Measurements from ENCODE around the gene ERI2. TPM values are rescaled to one million over a fixed set of nuclear protein-coding genes. Genes with fewer than 3 reads are reported as not detected.

Gene ERI2
- total RNA-seq, 1 donor from 2014 or later = 16.5 TPM

DNA sequence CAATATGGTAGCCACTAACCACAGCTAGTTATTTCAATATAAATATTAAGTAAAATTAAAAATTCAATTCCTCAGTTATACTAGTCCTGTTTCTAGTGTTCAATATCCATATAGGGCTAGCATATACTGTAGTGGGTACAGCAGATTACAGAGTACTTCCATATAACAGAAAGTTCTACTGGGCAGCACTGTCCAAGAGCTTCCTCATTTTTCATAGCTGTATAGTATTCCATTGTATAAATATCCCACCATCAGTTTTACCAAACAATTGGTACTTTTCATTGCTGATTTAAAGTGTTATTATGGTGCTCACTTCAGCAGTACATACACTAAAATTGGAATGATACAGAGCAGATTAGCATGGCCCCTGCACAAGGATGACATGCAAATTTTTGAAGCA lies 22.1 kb downstream of the ERI2 start:
- Histone ChIP-seq H3K9me3 (no peaks in the 10 kb centered on the region), H3K36me3 (peaks cover 14% of the 10 kb centered on the region), H3K4me1 (no peaks in the 10 kb centered on the region), H3K27me3 (no peaks in the 10 kb centered on the region), H3K27ac (no peak overlapping the region), H3K4me3 (no peak overlapping the region)
- TF ChIP-seq, protein P1, sequence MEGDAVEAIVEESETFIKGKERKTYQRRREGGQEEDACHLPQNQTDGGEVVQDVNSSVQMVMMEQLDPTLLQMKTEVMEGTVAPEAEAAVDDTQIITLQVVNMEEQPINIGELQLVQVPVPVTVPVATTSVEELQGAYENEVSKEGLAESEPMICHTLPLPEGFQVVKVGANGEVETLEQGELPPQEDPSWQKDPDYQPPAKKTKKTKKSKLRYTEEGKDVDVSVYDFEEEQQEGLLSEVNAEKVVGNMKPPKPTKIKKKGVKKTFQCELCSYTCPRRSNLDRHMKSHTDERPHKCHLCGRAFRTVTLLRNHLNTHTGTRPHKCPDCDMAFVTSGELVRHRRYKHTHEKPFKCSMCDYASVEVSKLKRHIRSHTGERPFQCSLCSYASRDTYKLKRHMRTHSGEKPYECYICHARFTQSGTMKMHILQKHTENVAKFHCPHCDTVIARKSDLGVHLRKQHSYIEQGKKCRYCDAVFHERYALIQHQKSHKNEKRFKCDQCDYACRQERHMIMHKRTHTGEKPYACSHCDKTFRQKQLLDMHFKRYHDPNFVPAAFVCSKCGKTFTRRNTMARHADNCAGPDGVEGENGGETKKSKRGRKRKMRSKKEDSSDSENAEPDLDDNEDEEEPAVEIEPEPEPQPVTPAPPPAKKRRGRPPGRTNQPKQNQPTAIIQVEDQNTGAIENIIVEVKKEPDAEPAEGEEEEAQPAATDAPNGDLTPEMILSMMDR (IDR thresholded peaks at IDR 0.05) = no peak
- intact Hi-C loops (cut with DNase I) = no loop called here
- DNase-seq = no peak
- no peak for ATAC-seq

DNA sequence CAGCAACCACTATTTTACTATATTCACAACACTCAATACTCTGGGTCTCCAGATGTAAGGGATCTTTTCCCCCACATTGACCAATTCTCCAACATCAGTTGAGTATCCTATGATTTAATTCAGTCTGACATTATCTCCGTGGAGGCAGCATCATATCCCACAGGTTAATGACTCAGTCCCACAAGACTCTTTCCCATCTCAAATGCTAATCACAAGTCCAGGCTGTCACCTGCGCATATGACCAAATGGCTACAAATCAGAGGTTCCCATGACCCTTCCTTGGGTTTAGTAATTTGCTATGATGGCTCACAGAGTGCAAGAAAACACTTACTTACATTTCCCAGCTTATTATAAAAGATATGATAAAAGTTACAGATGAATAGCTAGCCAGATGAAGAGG lies 23.8 kb downstream of the ERI2 start:
- H3K9me3 ChIP-seq = no peaks in the 10 kb centered on the region
- no peak for ATAC-seq
- no peak overlapping the region for H3K27ac ChIP-seq
- no peaks in the 10 kb centered on the region for H3K27me3 ChIP-seq
- H3K36me3 ChIP-seq = peaks cover 14% of the 10 kb centered on the region
- no peaks in the 10 kb centered on the region for H3K4me1 ChIP-seq
- H3K4me3 ChIP-seq = no peak overlapping the region
- TF ChIP-seq, protein P1 (IDR thresholded peaks at IDR 0.05) = no peak
- intact Hi-C loops (cut with DNase I) = no loop called here
- no peak for DNase-seq

DNA sequence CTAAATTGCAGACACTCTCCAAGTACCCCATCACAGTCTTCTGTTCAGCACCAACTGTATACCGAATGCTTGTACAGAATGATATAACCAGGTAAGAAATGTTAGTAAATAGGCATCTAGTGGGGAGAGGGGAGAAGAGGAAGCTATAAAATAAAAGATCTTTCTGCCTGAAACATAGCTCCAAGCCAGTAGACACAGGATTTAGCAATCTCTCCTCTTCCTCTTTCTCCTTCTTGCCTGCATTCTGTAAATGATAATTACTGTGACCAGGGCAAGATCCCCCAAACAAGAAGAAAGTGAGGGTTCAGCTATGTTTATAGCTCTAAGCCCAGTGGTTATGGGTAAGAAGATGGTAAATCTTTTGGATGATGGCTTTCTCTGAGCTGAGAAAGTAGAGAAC lies 24.6 kb downstream of the ERI2 start:
- H3K4me3 ChIP-seq = no peak overlapping the region
- ATAC-seq (peak; percentile 33), DNase-seq (no peak)
- intact Hi-C loops (cut with DNase I) = no loop called here
- no peaks in the 10 kb centered on the region for H3K9me3 ChIP-seq
- no peaks in the 10 kb centered on the region for H3K4me1 ChIP-seq
- no peaks in the 10 kb centered on the region for H3K27me3 ChIP-seq
- TF ChIP-seq, protein P1 (IDR thresholded peaks at IDR 0.05) = no peak
- H3K36me3 ChIP-seq = peaks cover 14% of the 10 kb centered on the region
- H3K27ac ChIP-seq = no peak overlapping the region

DNA sequence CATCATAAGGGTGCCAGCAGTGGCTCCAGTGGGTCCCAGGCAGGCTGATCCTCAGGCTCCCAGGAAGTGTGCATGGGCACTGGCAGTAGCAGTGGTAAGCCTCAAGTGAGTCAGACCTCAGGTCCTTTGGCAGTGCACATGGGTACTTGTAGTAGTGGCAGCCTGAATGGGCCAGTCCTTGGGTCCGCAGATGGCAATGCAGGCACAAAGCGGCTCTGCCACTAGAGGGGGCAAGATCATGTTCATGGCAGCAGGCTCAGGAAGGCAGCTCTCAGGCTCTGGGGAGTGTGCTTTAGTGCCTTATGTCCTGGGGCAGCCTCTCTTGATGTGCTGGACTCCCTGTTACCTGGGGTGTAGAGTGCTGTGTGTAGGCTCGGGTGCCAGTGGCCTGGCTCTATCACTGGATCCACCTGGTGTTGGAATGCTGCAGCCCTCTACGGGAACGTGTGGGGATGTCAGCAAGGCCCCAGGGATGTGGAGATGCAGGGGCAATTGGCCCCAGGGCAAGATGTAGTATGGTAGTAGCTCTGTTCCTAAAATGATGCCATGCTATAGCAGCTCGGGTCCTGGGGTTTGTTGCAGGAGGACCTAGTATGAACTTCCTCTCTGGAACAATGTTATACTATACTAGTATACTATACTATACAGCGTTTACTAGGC lies 31.4 kb downstream of the ERI2 start:
- intact Hi-C loops (cut with DNase I) = no loop called here
- H3K9me3 ChIP-seq = no peaks in the 10 kb centered on the region
- H3K4me1 ChIP-seq = no peaks in the 10 kb centered on the region
- no peak overlapping the region for H3K27ac ChIP-seq
- H3K4me3 ChIP-seq = no peak overlapping the region
- H3K36me3 ChIP-seq = peaks cover 4% of the 10 kb centered on the region
- TF ChIP-seq, protein P1 (IDR thresholded peaks at IDR 0.05) = peak; percentile 64
- peak; percentile 99 for ATAC-seq
- DNase-seq = peak; percentile 87
- H3K27me3 ChIP-seq = no peaks in the 10 kb centered on the region

DNA sequence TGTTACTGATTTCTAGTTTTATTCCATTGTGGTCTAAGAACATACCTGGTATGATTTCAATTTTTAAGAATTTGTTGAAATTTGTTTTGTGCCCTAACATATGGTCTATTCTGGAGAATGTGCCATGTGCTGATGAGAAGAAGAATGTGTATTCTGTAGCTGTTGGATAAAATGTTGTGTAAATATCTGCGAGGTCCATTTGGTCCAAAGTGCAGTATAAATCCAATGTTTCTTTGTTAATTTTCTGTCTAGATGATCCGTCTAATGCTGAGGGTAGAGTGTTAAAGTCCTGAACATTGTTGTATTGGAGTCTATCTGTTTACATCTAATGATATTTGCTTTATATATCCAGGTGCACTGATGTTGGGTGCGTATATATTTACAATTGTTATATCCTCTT lies 32.6 kb downstream of the ERI2 start:
- Histone ChIP-seq H3K36me3 (no peaks in the 10 kb centered on the region), H3K9me3 (no peaks in the 10 kb centered on the region), H3K27ac (no peak overlapping the region), H3K27me3 (no peaks in the 10 kb centered on the region), H3K4me1 (no peaks in the 10 kb centered on the region), H3K4me3 (no peak overlapping the region)
- intact Hi-C loops (cut with DNase I) = no loop called here
- no peak for DNase-seq
- TF ChIP-seq, protein P1 (IDR thresholded peaks at IDR 0.05) = no peak
- ATAC-seq = no peak

DNA sequence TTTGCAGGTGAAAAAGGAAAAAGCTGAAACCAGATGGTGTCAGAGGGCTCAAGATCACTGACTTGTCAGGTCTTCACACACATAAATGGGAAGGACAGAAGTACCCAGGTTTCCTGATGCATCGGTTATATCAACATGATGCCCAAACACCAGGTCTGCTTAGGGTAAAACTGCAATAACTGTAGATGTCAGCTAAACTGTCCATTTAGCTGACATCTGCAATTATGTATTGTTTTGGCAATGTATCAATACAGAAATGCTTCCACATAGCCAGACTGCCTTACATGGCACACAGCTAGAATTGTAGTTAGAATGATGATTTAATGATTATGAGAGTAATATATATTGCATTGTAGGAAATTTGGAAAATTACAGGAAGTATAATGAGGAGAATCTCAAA lies 37.5 kb downstream of the ERI2 start:
- H3K27ac ChIP-seq = no peak overlapping the region
- H3K4me1 ChIP-seq = peaks cover 4% of the 10 kb centered on the region
- H3K36me3 ChIP-seq = no peaks in the 10 kb centered on the region
- DNase-seq (no peak), ATAC-seq (no peak)
- TF ChIP-seq, protein P1 (IDR thresholded peaks at IDR 0.05) = no peak
- H3K9me3 ChIP-seq = no peaks in the 10 kb centered on the region
- H3K27me3 ChIP-seq = no peaks in the 10 kb centered on the region
- intact Hi-C loops (cut with DNase I) = no loop called here
- no peak overlapping the region for H3K4me3 ChIP-seq
